K562 (cell line): ENCODE measurements around the gene FKBP2. TPM values are rescaled to one million over a fixed set of nuclear protein-coding genes. Genes with fewer than 3 reads are reported as not detected.

Experiments used
- CREM ChIP-seq: IDR thresholded peaks from 2 replicates; pipeline ENCODE4 v1.6.1; 2014; ENCODE audit warnings: antibody characterized with exemption, low read depth
- GABPB1 ChIP-seq: sonication (generic); formaldehyde crosslinking; IDR thresholded peaks from 2 replicates; pipeline ENCODE4 v1.8.0; 2022; ENCODE audit warnings: mild to moderate bottlenecking, missing genetic modification reagents
- MCM5 ChIP-seq: fragments of 450-650 bp; IDR thresholded peaks from 2 replicates; pipeline ENCODE4 v1.6.1; 2016; ENCODE audit warnings: low read depth
- SIN3B ChIP-seq: fragments of 450-650 bp; IDR thresholded peaks from 2 replicates; pipeline ENCODE4 v1.6.1; 2017; ENCODE audit warnings: low read depth, mild to moderate bottlenecking, moderate library complexity
- SMC3 ChIP-seq: conservative IDR thresholded peaks from 2 replicates; pipeline ENCODE4 v1.6.1; 2011; ENCODE audit warnings: low read depth, low read length, improper control_type of control experiment; ENCODE audit not compliant: insufficient read depth
- SP2 ChIP-seq: IDR thresholded peaks from 2 replicates; pipeline ENCODE4 v1.6.1; 2011; ENCODE audit warnings: mild to moderate bottlenecking, low read depth, low read length, moderate library complexity; ENCODE audit not compliant: poor library complexity, severe bottlenecking; ENCODE audit errors: extremely low read depth
- TARDBP ChIP-seq: fragments of 450-650 bp; IDR thresholded peaks from 2 replicates; pipeline ENCODE4 v1.6.1; 2016
- TCF7 ChIP-seq: sonication (generic); IDR thresholded peaks from 2 replicates; pipeline ENCODE4 v1.6.1; 2016; ENCODE audit warnings: antibody characterized with exemption, borderline replicate concordance
- ZNF436 ChIP-seq: fragments of 250-450, 450-650 bp; sonication (Bioruptor Pico); formaldehyde crosslinking; IDR thresholded peaks from 2 replicates; pipeline ENCODE4 v1.7.0; 2020; ENCODE audit warnings: mild to moderate bottlenecking
- ZNF695 ChIP-seq: fragments of 450-650 bp; formaldehyde crosslinking; IDR thresholded peaks from 2 replicates; pipeline ENCODE4 v1.4.0; 2020; ENCODE audit warnings: mild to moderate bottlenecking, moderate library complexity
- polyA plus RNA-seq, 8 experiments: library from polyadenylated mRNA; depleted of rRNA in 4 of 8; stranded (reverse) in 5 of 8; unstranded in 3 of 8; fragments of >200 nt; fragmentation: Nextera tagmentation in 2 of 8; fragmentation: Illumina TruSeq in 1 of 8; extraction: Ambion mirVana in 2 of 8; extraction: Trizol in 1 of 8; gene quantifications; 2 replicates each; pipeline versions ENCODE4 v1.2.1 to v1.2.3, GENCODE V29; 2011 to 2014; ENCODE audit warnings: inconsistent platforms in 1 of 8, missing spikeins in 1 of 8
- total RNA-seq, 7 experiments: library from RNA; depleted of rRNA in 6 of 7; stranded (reverse); fragments of >200 nt in 6 of 7; fragmentation: Illumina TruSeq in 2 of 7; extraction: Trizol in 2 of 7; gene quantifications; 2 replicates each; pipeline versions ENCODE4 v1.2.1 to v1.2.3, GENCODE V29; 2011 to 2021; ENCODE audit warnings: low replicate concordance in 1 of 7
- TF ChIP-seq, protein P1 (sequence below): sonication (generic); formaldehyde crosslinking; IDR thresholded peaks from 2 replicates; pipeline ENCODE4 v1.8.0; 2022; ENCODE audit warnings: missing genetic modification reagents, mild to moderate bottlenecking, moderate library complexity, borderline replicate concordance
- TF ChIP-seq, protein P2 (sequence below), 3 experiments: fragments of 200-800 bp in 1 of 3; fragments of 250-450 bp in 1 of 3; fragments of 450-650 bp in 1 of 3; sonication (Bioruptor Pico) in 1 of 3; sonication (Bioruptor generic) in 1 of 3; formaldehyde crosslinking in 1 of 3; IDR thresholded peaks; 2 replicates each; pipeline versions ENCODE4 v1.6.1 to v1.8.0; 2016 to 2022; ENCODE audit warnings: mild to moderate bottlenecking in 2 of 3, missing genetic modification characterization in 2 of 3, missing compliant biosample characterization in 1 of 3, moderate library complexity in 1 of 3
- TF ChIP-seq, protein P3 (sequence below): fragments of 250-450 bp; sonication (Bioruptor Pico); IDR thresholded peaks from 2 replicates; pipeline ENCODE4 v1.8.0; 2022; ENCODE audit warnings: inconsistent platforms
- TF ChIP-seq, protein P4 (sequence below): fragments of 450-650 bp; conservative IDR thresholded peaks from 2 replicates; pipeline ENCODE4 v1.6.1; 2016; ENCODE audit warnings: missing genetic modification characterization, low read depth, mild to moderate bottlenecking, control low read depth, missing compliant biosample characterization
- TF ChIP-seq, protein P5 (sequence below): fragments of 450-650 bp; formaldehyde crosslinking; IDR thresholded peaks from 2 replicates; pipeline ENCODE4 v1.4.0; 2020; ENCODE audit warnings: mild to moderate bottlenecking, moderate library complexity
- TF ChIP-seq, protein P6 (sequence below): fragments of 200-800 bp; sonication (Bioruptor generic); IDR thresholded peaks from 2 replicates; pipeline ENCODE4 v1.6.1; 2017; ENCODE audit warnings: missing genetic modification characterization, missing compliant biosample characterization

FKBP2 gene
- total and polyA plus RNA-seq, 9 of the 15 experiments (the other 6 are each of a cell fraction or from before 2014, with no cell fraction given), result 3.5 to 151 (median 58.1) TPM

DNA sequence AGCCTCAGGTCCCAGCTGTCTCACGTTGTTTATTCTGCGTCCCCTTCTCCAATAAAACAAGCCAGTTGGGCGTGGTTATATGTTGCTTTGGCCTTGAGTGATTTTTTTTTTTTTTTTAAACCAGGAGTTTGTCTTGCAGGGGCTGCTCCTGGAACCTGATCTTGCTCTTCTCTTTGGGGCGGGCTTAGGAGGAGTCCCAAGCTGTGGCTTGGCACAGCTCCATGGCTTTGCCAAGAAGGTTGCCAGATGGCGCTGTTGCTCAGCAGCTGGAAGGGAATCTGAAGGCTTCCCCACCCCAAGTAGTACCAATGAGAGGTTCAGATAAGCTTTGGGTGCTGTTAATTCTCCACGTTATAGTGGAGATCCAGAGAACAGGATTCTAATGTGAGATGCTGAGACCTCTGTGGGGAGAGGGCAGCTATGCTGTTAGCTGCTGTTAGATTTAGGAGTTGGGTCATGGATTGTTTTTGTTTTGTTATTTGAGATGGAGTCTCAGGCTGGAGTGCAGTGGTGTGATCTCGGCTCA lies 36.4 kb upstream of the FKBP2 start (continued):
- no peak for TF ChIP-seq SIN3B
- TF ChIP-seq, protein P1, sequence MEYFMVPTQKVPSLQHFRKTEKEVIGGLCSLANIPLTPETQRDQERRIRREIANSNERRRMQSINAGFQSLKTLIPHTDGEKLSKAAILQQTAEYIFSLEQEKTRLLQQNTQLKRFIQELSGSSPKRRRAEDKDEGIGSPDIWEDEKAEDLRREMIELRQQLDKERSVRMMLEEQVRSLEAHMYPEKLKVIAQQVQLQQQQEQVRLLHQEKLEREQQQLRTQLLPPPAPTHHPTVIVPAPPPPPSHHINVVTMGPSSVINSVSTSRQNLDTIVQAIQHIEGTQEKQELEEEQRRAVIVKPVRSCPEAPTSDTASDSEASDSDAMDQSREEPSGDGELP (CRISPR knock-in tag), result peak; percentile 96
- no peak for TF ChIP-seq ZNF695 (CRISPR knock-in tag)
- TF ChIP-seq, protein P2, sequence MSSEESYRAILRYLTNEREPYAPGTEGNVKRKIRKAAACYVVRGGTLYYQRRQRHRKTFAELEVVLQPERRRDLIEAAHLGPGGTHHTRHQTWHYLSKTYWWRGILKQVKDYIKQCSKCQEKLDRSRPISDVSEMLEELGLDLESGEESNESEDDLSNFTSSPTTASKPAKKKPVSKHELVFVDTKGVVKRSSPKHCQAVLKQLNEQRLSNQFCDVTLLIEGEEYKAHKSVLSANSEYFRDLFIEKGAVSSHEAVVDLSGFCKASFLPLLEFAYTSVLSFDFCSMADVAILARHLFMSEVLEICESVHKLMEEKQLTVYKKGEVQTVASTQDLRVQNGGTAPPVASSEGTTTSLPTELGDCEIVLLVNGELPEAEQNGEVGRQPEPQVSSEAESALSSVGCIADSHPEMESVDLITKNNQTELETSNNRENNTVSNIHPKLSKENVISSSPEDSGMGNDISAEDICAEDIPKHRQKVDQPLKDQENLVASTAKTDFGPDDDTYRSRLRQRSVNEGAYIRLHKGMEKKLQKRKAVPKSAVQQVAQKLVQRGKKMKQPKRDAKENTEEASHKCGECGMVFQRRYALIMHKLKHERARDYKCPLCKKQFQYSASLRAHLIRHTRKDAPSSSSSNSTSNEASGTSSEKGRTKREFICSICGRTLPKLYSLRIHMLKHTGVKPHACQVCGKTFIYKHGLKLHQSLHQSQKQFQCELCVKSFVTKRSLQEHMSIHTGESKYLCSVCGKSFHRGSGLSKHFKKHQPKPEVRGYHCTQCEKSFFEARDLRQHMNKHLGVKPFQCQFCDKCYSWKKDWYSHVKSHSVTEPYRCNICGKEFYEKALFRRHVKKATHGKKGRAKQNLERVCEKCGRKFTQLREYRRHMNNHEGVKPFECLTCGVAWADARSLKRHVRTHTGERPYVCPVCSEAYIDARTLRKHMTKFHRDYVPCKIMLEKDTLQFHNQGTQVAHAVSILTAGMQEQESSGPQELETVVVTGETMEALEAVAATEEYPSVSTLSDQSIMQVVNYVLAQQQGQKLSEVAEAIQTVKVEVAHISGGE (CRISPR knock-in tag; IDR thresholded peaks at IDR 0.05), result peak in 1 of 3 experiments; percentile 39; a peak in 1 of 6 replicates
- TF ChIP-seq ZNF436, result no peak
- no peak; the same call in 1 of the 2 replicates for TF ChIP-seq GABPB1 (CRISPR knock-in tag)
- no peak for TF ChIP-seq MCM5
- TF ChIP-seq TCF7, result no peak
- TF ChIP-seq, protein P3, sequence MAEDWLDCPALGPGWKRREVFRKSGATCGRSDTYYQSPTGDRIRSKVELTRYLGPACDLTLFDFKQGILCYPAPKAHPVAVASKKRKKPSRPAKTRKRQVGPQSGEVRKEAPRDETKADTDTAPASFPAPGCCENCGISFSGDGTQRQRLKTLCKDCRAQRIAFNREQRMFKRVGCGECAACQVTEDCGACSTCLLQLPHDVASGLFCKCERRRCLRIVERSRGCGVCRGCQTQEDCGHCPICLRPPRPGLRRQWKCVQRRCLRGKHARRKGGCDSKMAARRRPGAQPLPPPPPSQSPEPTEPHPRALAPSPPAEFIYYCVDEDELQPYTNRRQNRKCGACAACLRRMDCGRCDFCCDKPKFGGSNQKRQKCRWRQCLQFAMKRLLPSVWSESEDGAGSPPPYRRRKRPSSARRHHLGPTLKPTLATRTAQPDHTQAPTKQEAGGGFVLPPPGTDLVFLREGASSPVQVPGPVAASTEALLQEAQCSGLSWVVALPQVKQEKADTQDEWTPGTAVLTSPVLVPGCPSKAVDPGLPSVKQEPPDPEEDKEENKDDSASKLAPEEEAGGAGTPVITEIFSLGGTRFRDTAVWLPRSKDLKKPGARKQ (CRISPR knock-in tag), result no peak
- TF ChIP-seq, protein P4, sequence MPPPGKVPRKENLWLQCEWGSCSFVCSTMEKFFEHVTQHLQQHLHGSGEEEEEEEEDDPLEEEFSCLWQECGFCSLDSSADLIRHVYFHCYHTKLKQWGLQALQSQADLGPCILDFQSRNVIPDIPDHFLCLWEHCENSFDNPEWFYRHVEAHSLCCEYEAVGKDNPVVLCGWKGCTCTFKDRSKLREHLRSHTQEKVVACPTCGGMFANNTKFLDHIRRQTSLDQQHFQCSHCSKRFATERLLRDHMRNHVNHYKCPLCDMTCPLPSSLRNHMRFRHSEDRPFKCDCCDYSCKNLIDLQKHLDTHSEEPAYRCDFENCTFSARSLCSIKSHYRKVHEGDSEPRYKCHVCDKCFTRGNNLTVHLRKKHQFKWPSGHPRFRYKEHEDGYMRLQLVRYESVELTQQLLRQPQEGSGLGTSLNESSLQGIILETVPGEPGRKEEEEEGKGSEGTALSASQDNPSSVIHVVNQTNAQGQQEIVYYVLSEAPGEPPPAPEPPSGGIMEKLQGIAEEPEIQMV (tag), result no peak
- TF ChIP-seq, protein P5, sequence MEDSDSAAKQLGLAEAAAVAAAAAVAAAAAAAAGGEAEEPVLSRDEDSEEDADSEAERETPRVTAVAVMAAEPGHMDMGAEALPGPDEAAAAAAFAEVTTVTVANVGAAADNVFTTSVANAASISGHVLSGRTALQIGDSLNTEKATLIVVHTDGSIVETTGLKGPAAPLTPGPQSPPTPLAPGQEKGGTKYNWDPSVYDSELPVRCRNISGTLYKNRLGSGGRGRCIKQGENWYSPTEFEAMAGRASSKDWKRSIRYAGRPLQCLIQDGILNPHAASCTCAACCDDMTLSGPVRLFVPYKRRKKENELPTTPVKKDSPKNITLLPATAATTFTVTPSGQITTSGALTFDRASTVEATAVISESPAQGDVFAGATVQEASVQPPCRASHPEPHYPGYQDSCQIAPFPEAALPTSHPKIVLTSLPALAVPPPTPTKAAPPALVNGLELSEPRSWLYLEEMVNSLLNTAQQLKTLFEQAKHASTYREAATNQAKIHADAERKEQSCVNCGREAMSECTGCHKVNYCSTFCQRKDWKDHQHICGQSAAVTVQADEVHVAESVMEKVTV (CRISPR knock-in tag), result peak; percentile 87
- peak; percentile 83 for TF ChIP-seq SMC3
- TF ChIP-seq, protein P6, sequence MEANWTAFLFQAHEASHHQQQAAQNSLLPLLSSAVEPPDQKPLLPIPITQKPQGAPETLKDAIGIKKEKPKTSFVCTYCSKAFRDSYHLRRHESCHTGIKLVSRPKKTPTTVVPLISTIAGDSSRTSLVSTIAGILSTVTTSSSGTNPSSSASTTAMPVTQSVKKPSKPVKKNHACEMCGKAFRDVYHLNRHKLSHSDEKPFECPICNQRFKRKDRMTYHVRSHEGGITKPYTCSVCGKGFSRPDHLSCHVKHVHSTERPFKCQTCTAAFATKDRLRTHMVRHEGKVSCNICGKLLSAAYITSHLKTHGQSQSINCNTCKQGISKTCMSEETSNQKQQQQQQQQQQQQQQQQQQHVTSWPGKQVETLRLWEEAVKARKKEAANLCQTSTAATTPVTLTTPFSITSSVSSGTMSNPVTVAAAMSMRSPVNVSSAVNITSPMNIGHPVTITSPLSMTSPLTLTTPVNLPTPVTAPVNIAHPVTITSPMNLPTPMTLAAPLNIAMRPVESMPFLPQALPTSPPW (CRISPR knock-in tag), result peak; percentile 65; the same call in 1 of the 2 replicates
- TF ChIP-seq CREM, result 0 out of 2 replicates have a peak, but pooled peaks have one; percentile 26
- no peak for TF ChIP-seq TARDBP
- TF ChIP-seq SP2, result no peak
